Upper lobe of left lung (tissue), 6 donors: ENCODE data around the gene DAPK1. TPM values are rescaled to one million over a fixed set of nuclear protein-coding genes. Genes with fewer than 3 reads are reported as not detected.
A peak's percentile ranks its signal among the peaks of the same experiment; 100 is the strongest.

Experiments used
- ATAC-seq, 2 donors: fragments of 200-7000 bp; cut with Tn5 transposase; one replicate each; pipeline ENCODE4 v1.9.1; 2022; ENCODE audit warnings: mild to moderate bottlenecking in 2 of 2, moderate library complexity in 2 of 2; ENCODE audit not compliant: low FRiP score in 2 of 2
- DNase-seq, 2 donors: peaks; one replicate each; pipeline ENCODE4 v3.0.0-alpha.2; 2019 to 2020
- H3K27ac ChIP-seq, 4 donors: fragments of 200-600 bp; sonication (generic); one replicate each; pipeline ENCODE4 v1.5.1; 2016 to 2019
- H3K27me3 ChIP-seq, 4 donors: fragments of 200-600 bp; sonication (generic); one replicate each; pipeline ENCODE4 v1.5.1; 2017 to 2019
- H3K36me3 ChIP-seq, 4 donors: fragments of 200-600 bp; sonication (generic); one replicate each; pipeline ENCODE4 v1.5.1; 2016 to 2019
- H3K4me1 ChIP-seq, 4 donors: fragments of 200-600 bp; sonication (generic); one replicate each; pipeline ENCODE4 v1.5.1; 2018 to 2019
- H3K4me3 ChIP-seq, 4 donors: fragments of 200-600 bp; sonication (generic); one replicate each; pipeline ENCODE4 v1.5.1; 2017 to 2019; ENCODE audit warnings: mild to moderate bottlenecking in 2 of 4, moderate library complexity in 1 of 4
- H3K9me3 ChIP-seq, 4 donors: fragments of 200-600 bp; sonication (generic); one replicate each; pipeline ENCODE4 v1.5.1; 2018 to 2019
- CTCF ChIP-seq, 6 experiments: fragments of 450-650 bp in 4 of 6; fragments of 200-600 bp in 2 of 6; sonication (generic) in 2 of 6; IDR thresholded peaks; one replicate each; pipeline ENCODE4 v1.5.1; 2016 to 2019; ENCODE audit warnings: antibody characterized with exemption in 6 of 6
- EP300 ChIP-seq, 4 donors: sonication (generic); formaldehyde crosslinking; IDR thresholded peaks; one replicate each; pipeline ENCODE4 v1.5.1; 2017; ENCODE audit warnings: antibody characterized with exemption in 4 of 4, control low read depth in 2 of 4
- POLR2A ChIP-seq, 4 donors: fragments of 450-650 bp; IDR thresholded peaks; one replicate each; pipeline ENCODE4 v1.5.1; 2016 to 2017; ENCODE audit warnings: antibody characterized with exemption in 4 of 4, mild to moderate bottlenecking in 2 of 4
- POLR2AphosphoS5 ChIP-seq, 2 donors: sonication (generic); formaldehyde crosslinking; IDR thresholded peaks; one replicate each; pipeline ENCODE4 v1.5.1; 2017; ENCODE audit warnings: antibody characterized with exemption in 2 of 2
- WGBS, 2 donors: methylation state at CpG; one replicate each; pipeline ENCODE4 v1.1.5; 2017 to 2018; 5-methylcytosine and 5-hydroxymethylcytosine counted together
- total RNA-seq, 6 donors: library from RNA; depleted of rRNA in 4 of 6; stranded (reverse); fragments of >200 nt in 4 of 6; gene quantifications; one replicate each; pipeline versions ENCODE4 v1.1.0 to v1.2.1, GENCODE V29; 2016 to 2021
- donor health status: DM: no; HTN: no; CAD: no; lungs with moderate emphysema.
- donor health status: DM: no; HTN: yes; CAD: no; lungs with severe emphysema.

The DAPK1 gene
- total RNA-seq, 6 donors from 2014 or later = 125 to 334 (median 213) TPM

GRCh38 chr9:87554171-87554910 is 56.7 kb downstream of the DAPK1 start:
- no peak overlapping the region for H3K4me3 ChIP-seq
- ATAC-seq (peak in 1 of 2 donors; percentile 31), DNase-seq (no peak)
- 57 to 70% methylated on average over 6 to 11 of the region's 11 CpGs for WGBS, 2 donors
- peak overlapping the region; percentile 44 to 80 (median 52) for H3K27ac ChIP-seq
- H3K36me3 ChIP-seq = no peaks in the 10 kb centered on the region
- no peaks in the 10 kb centered on the region for H3K9me3 ChIP-seq
- peaks cover 19 to 46% (median 24%) of the 10 kb centered on the region in 4 donors for H3K4me1 ChIP-seq
- no peak for TF ChIP-seq POLR2A (IDR thresholded peaks at IDR 0.05)
- no peak for TF ChIP-seq POLR2AphosphoS5 (IDR thresholded peaks at IDR 0.05)
- TF ChIP-seq EP300 (IDR thresholded peaks at IDR 0.05) = no peak
- no peak for TF ChIP-seq CTCF (IDR thresholded peaks at IDR 0.05)
- no peaks in the 10 kb centered on the region for H3K27me3 ChIP-seq

GRCh38 chr9:87554976-87555375 is 57.3 kb downstream of the DAPK1 start:
- WGBS, 2 donors = 60 to 71% methylated on average over 2 of the region's 2 CpGs
- Histone ChIP-seq H3K4me3 (no peak overlapping the region), H3K27ac (peak overlapping the region; percentile 44 to 80 (median 52)), H3K36me3 (no peaks in the 10 kb centered on the region), H3K9me3 (no peaks in the 10 kb centered on the region), H3K4me1 (peaks cover 19 to 46% (median 24%) of the 10 kb centered on the region in 4 donors), H3K27me3 (no peaks in the 10 kb centered on the region)
- DNase-seq (no peak), ATAC-seq (peak in 1 of 2 donors; percentile 67)
- TF ChIP-seq POLR2AphosphoS5 (IDR thresholded peaks at IDR 0.05) = no peak
- no peak for TF ChIP-seq CTCF (IDR thresholded peaks at IDR 0.05)
- no peak for TF ChIP-seq POLR2A (IDR thresholded peaks at IDR 0.05)
- no peak for TF ChIP-seq EP300 (IDR thresholded peaks at IDR 0.05)

- no peak for DNase-seq
- no peaks in the 10 kb centered on the region for H3K36me3 ChIP-seq
- TF ChIP-seq EP300 (IDR thresholded peaks at IDR 0.05) = no peak
- no peak for TF ChIP-seq CTCF (IDR thresholded peaks at IDR 0.05)
- TF ChIP-seq POLR2AphosphoS5 (IDR thresholded peaks at IDR 0.05) = no peak
- no peak for TF ChIP-seq POLR2A (IDR thresholded peaks at IDR 0.05)
- H3K9me3 ChIP-seq = no peaks in the 10 kb centered on the region
- peak overlapping the region; percentile 10 to 80 (median 40) for H3K27ac ChIP-seq
- no peaks in the 10 kb centered on the region for H3K27me3 ChIP-seq
- WGBS, 2 donors = 47 to 55% methylated on average over 7 of the region's 7 CpGs
- no peak overlapping the region for H3K4me3 ChIP-seq
- peaks cover 19 to 46% (median 24%) of the 10 kb centered on the region in 4 donors for H3K4me1 ChIP-seq
- ATAC-seq = no peak
Observed at GRCh38 chr9:87556039-87556438, 58.4 kb downstream of the DAPK1 start.

GRCh38 chr9:87556821-87557220 is 59.2 kb downstream of the DAPK1 start:
- DNase-seq = peak in 1 of 2 donors; percentile 60
- H3K27ac ChIP-seq = peak overlapping the region in 3 of 4 donors; percentile 34 to 80 (median 46)
- ATAC-seq = peak in 1 of 2 donors; percentile 48
- no peaks in the 10 kb centered on the region for H3K9me3 ChIP-seq
- WGBS, 2 donors = 62 to 75% methylated on average over 3 to 6 of the region's 6 CpGs
- H3K4me1 ChIP-seq = peaks cover 19 to 46% (median 24%) of the 10 kb centered on the region in 4 donors
- H3K27me3 ChIP-seq = no peaks in the 10 kb centered on the region
- H3K4me3 ChIP-seq = no peak overlapping the region
- no peak for TF ChIP-seq POLR2A (IDR thresholded peaks at IDR 0.05)
- TF ChIP-seq EP300 (IDR thresholded peaks at IDR 0.05) = no peak
- TF ChIP-seq CTCF (IDR thresholded peaks at IDR 0.05) = no peak
- no peak for TF ChIP-seq POLR2AphosphoS5 (IDR thresholded peaks at IDR 0.05)
- H3K36me3 ChIP-seq = no peaks in the 10 kb centered on the region
